ENCODE measurements around the gene FRMPD1. TPM values are rescaled to one million over a fixed set of nuclear protein-coding genes. Genes with fewer than 3 reads are reported as not detected.

Gene FRMPD1
- total and polyA plus RNA-seq, 10 of the 15 experiments (the other 5 are each of a cell fraction or from before 2014, with no cell fraction given), result 0.01 to 0.08 (median 0.05) TPM; not detected in 6

- Histone ChIP-seq H3K4me1 (ENCODE audit: control insufficient read depth, insufficient read depth, low read length) (no peaks in the 10 kb centered on the region), H3K36me3 (ENCODE audit: control insufficient read depth in 2 of 2, insufficient read depth in 2 of 2, low read length in 1 of 2) (no peaks in the 10 kb centered on the region), H3K4me3 (no peak overlapping the region), H3K27me3 (replicated peaks in 1 of 2; ENCODE audit: control insufficient read depth in 2 of 2, insufficient read depth in 2 of 2, low read length in 1 of 2) (no peaks in the 10 kb centered on the region), H3K79me2 (ENCODE audit: control insufficient read depth, insufficient read depth, low read length) (no peaks in the 10 kb centered on the region), H3K4me2 (ENCODE audit: control insufficient read depth, insufficient read depth) (no peak overlapping the region), H3K9me3 (replicated peaks; ENCODE audit: control insufficient read depth, insufficient read depth, low read length) (no peaks in the 10 kb centered on the region), H4K20me1 (ENCODE audit: control insufficient read depth, insufficient read depth) (no peaks in the 10 kb centered on the region), H3K9ac (ENCODE audit: control insufficient read depth, insufficient read depth, low read length) (no peak overlapping the region), H3K27ac (ENCODE audit: control insufficient read depth, insufficient read depth) (no peak overlapping the region), H2AFZ (ENCODE audit: control insufficient read depth, low read depth, low read length) (no peak overlapping the region)
- ChIA-PET CTCF (interaction anchor here (0.9 to 1.3 kb wide), 3 partner anchors 22 to 157 kb away, joined by 3 to 4 read pairs (median 3); no protein-coding TSS in a partner anchor), POLR2A (interaction anchor here (0.6 to 1.0 kb wide), 2 partner anchors 12 to 66 kb away, joined by 3 read pairs; no protein-coding TSS in a partner anchor), SMC1A (ENCODE audit: uncharacterized antibody, unreplicated experiment) (interaction anchor here (0.9 to 1.5 kb wide), 2 partner anchors 12 to 156 kb away, joined by 3 read pairs; no protein-coding TSS in a partner anchor), RAD21 (ENCODE audit: unreplicated experiment) (interaction anchor here (0.5 kb wide), 1 partner anchor 147 kb away, joined by 3 read pairs; no protein-coding TSS in a partner anchor)
- in situ Hi-C loops (cut with MboI), result no loop called here
- DNase-seq (ENCODE audit: low read depth, low spot score) (no peak), ATAC-seq (no peak), FAIRE-seq (no peak)
- BruUV-seq (replicated peaks), result no TSS peak
- intact Hi-C loops (cut with micrococcal nuclease; ENCODE audit: unreplicated experiment), result loop anchor here (2.0 to 10.0 kb wide), 3 partner anchors 263 to 617 kb away; partner anchors contain the start of gene SHB
- WGBS (ENCODE audit: insufficient coverage, insufficient replicate concordance, low lambda C conversion rate, missing lambda C conversion rate), result 38% methylated on average over 8 of the region's 8 CpGs
- no peak for TF ChIP-seq POLR2AphosphoS5 (IDR thresholded peaks at IDR 0.05; ENCODE audit: low read length)
- TF ChIP-seq SKIL (IDR thresholded peaks at IDR 0.05; ENCODE audit: low read depth, poor library complexity, severe bottlenecking), result no peak
Observed at GRCh38 chr9:37745970-37746369, 95.2 kb downstream of the FRMPD1 start.

All from GM12878 (cell line).